ENCODE results near the gene GTF2IRD1. TPM values are rescaled to one million over a fixed set of nuclear protein-coding genes. Genes with fewer than 3 reads are reported as not detected.

GTF2IRD1 gene
- total and polyA plus RNA-seq, 9 of the 15 experiments (the other 6 are each of a cell fraction or from before 2014, with no cell fraction given), result 9.1 to 30.2 (median 14.0) TPM

GRCh38 chr7:74561898-74562613 is 108.3 kb downstream of the GTF2IRD1 start (continued):
- TF ChIP-seq, protein P1, sequence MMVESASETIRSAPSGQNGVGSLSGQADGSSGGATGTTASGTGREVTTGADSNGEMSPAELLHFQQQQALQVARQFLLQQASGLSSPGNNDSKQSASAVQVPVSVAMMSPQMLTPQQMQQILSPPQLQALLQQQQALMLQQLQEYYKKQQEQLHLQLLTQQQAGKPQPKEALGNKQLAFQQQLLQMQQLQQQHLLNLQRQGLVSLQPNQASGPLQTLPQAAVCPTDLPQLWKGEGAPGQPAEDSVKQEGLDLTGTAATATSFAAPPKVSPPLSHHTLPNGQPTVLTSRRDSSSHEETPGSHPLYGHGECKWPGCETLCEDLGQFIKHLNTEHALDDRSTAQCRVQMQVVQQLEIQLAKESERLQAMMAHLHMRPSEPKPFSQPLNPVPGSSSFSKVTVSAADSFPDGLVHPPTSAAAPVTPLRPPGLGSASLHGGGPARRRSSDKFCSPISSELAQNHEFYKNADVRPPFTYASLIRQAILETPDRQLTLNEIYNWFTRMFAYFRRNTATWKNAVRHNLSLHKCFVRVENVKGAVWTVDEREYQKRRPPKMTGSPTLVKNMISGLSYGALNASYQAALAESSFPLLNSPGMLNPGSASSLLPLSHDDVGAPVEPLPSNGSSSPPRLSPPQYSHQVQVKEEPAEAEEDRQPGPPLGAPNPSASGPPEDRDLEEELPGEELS (CRISPR knock-in tag; IDR thresholded peaks at IDR 0.05; ENCODE audit: borderline replicate concordance), result no peak
- TF ChIP-seq E2F8 (IDR thresholded peaks at IDR 0.05; ENCODE audit: low read depth, partially characterized antibody) (no peak), KDM4B (IDR thresholded peaks at IDR 0.05; ENCODE audit: borderline replicate concordance in 2 of 2, low read depth in 1 of 2) (no peak), ZBTB40 (IDR thresholded peaks at IDR 0.05) (no peak), ZBTB40 (CRISPR knock-in tag; IDR thresholded peaks at IDR 0.05) (no peak), HCFC1 (IDR thresholded peaks at IDR 0.05; ENCODE audit: low read depth, low read length) (no peak), SNRNP70 (optimal IDR thresholded peaks at IDR 0.05; ENCODE audit: low read depth, low read length) (no peak), MYBL2 (IDR thresholded peaks at IDR 0.05; ENCODE audit: low read depth) (no peak), MYBL2 (CRISPR knock-in tag; IDR thresholded peaks at IDR 0.05; ENCODE audit: borderline replicate concordance) (no peak)
- TF ChIP-seq, protein P2, sequence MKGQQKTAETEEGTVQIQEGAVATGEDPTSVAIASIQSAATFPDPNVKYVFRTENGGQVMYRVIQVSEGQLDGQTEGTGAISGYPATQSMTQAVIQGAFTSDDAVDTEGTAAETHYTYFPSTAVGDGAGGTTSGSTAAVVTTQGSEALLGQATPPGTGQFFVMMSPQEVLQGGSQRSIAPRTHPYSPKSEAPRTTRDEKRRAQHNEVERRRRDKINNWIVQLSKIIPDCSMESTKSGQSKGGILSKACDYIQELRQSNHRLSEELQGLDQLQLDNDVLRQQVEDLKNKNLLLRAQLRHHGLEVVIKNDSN (CRISPR knock-in tag; IDR thresholded peaks at IDR 0.05), result no peak
- TF ChIP-seq, protein P3, sequence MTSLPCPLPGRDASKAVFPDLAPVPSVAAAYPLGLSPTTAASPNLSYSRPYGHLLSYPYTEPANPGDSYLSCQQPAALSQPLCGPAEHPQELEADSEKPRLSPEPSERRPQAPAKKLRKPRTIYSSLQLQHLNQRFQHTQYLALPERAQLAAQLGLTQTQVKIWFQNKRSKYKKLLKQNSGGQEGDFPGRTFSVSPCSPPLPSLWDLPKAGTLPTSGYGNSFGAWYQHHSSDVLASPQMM (CRISPR knock-in tag; IDR thresholded peaks at IDR 0.05), result no peak
